MM.1S (cell line): Measurements from ENCODE around the gene DCAF17.

Experiments used
- CTCF ChIP-seq: fragments of 300-600 bp; sonication (generic); IDR thresholded peaks from 2 replicates; pipeline ENCODE4 v1.5.1; 2016; ENCODE audit warnings: antibody characterized with exemption, low read length, mixed read lengths
- EZH2 ChIP-seq: fragments of 300-600 bp; sonication (generic); optimal IDR thresholded peaks from 2 replicates; pipeline ENCODE3; 2017; ENCODE audit warnings: low read depth, mild to moderate bottlenecking, antibody characterized with exemption, low read length, mixed read lengths
- EZH2phosphoT487 ChIP-seq: fragments of 300-600 bp; sonication (generic); IDR thresholded peaks from 2 replicates; pipeline ENCODE4 v1.6.1; 2018; ENCODE audit warnings: antibody characterized with exemption, low read length

GRCh38 chr2:171492664-171493063 lies 58.6 kb downstream of the DCAF17 start:
- TF ChIP-seq CTCF (no peak), EZH2phosphoT487 (no peak), EZH2 (no peak)
